B cell (primary cell): ENCODE data around the gene PIK3C3.

Experiments
- CTCF ChIP-seq: fragments of 200-600 bp; IDR thresholded peaks from one replicate; pipeline ENCODE4 v1.8.0; 2022; ENCODE audit warnings: antibody characterized with exemption, mild to moderate bottlenecking
- EZH2 ChIP-seq: IDR thresholded peaks from 2 replicates; pipeline ENCODE4 v1.6.1; 2012; ENCODE audit warnings: borderline replicate concordance, low read depth, mild to moderate bottlenecking, moderate library complexity, low read length; ENCODE audit not compliant: insufficient read depth, poor library complexity, severe bottlenecking

GRCh38 chr18:41905786-41906527, 49.1 kb upstream of the PIK3C3 start:
- TF ChIP-seq CTCF = no peak
- TF ChIP-seq EZH2 = no peak
